Body of pancreas (tissue), 4 donors: Measurements from ENCODE around the gene RAET1G.

Source experiments
- CTCF ChIP-seq, 7 experiments: fragments of 450-650 bp in 4 of 7; fragments of 200-600 bp in 3 of 7; sonication (generic) in 3 of 7; IDR thresholded peaks; one replicate each; pipeline ENCODE4 v1.5.1; 2016 to 2019; ENCODE audit warnings: antibody characterized with exemption in 7 of 7
- POLR2A ChIP-seq, 3 donors: fragments of 450-650 bp; IDR thresholded peaks; one replicate each; pipeline ENCODE4 v1.6.1; 2016; ENCODE audit warnings: antibody characterized with exemption in 3 of 3, mild to moderate bottlenecking in 2 of 3

- TF ChIP-seq CTCF (IDR thresholded peaks at IDR 0.05) (no peak), POLR2A (IDR thresholded peaks at IDR 0.05) (no peak)
Observed at GRCh38 chr6:149907317-149907716, 15.6 kb downstream of the RAET1G start.
